ENCODE data around the gene POTEM. TPM values are rescaled to one million over a fixed set of nuclear protein-coding genes. Genes with fewer than 3 reads are reported as not detected.
"Not testable (repeated sequence)": the region's sequence is repeated elsewhere in the genome, so short reads cannot be mapped to it uniquely, and the experiment has no call there.

Gene POTEM
- total RNA-seq, 1 donor from 2014 or later, result not detected

GRCh38 chr14:19036811-19037382, 69.7 kb downstream of the POTEM start:
- not testable (repeated sequence) for DNase-seq (ENCODE audit: low read depth in 2 of 2)

GRCh38 chr14:19038060-19038664, 70.9 kb downstream of the POTEM start:
- not testable (repeated sequence) for DNase-seq (ENCODE audit: low read depth in 2 of 2)

DNA sequence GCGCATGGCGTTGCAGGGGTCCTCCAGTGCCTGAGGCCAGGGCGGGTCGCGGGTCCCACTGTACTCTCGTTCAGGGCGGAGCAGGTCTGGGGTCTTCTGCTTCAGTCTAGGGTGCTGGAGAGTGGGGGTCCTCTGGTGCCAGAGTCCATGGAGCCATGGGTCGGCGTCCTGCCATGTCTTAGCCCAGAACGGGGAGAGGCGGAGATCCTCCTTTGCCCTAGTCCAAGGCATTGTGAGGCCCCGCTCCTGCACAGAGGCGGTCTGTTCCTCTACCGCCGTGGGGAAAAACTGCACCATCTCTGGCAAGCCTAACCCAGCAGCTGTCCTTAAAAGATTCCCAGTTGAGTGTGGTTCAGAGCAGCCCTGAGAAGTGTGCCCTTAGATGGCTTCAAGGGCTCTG, 71.6 kb downstream of the POTEM start:
- DNase-seq (ENCODE audit: low read depth in 2 of 2), result not testable (repeated sequence)

DNA sequence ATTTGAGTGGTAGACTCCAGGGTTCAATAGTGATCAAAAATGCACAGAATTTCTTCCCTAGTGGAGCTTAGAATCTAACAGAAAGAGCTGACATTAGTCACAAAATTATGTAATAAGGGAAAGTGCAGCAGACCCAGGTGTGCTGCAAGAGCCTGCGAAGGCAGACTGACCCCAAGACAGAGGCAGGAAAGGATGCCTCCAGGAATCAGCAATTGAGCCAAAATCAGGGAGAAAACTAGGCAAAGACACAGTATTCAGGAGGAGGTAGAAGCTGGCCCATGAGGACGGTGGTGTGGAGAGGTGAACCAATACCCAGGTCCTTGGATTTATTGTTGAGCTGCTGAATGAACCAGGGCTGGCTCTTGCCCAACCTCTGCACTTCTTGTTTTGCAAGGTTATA, 76.2 kb downstream of the POTEM start:
- DNase-seq (ENCODE audit: low read depth in 2 of 2), result not testable (repeated sequence)

All from dermis microvascular lymphatic vessel endothelial cell (primary cell).